LNCaP clone FGC (cell line): ENCODE results near the gene BTBD16.

Experiments
- DNase-seq: peaks from one replicate; pipeline ENCODE4 v3.0.0-alpha.2; 2011; ENCODE audit warnings: low read depth
- H3K4me3 ChIP-seq: 2 replicates; pipeline ENCODE4 v1.5.1; 2011; ENCODE audit warnings: mild to moderate bottlenecking, low read depth, low read length, control low read depth
- CTCF ChIP-seq: IDR thresholded peaks from 2 replicates; pipeline ENCODE4 v1.5.1; 2012; ENCODE audit warnings: mild to moderate bottlenecking; ENCODE audit not compliant: control insufficient read depth, insufficient read depth; ENCODE audit errors: extremely low read depth

BTBD16 gene

DNA sequence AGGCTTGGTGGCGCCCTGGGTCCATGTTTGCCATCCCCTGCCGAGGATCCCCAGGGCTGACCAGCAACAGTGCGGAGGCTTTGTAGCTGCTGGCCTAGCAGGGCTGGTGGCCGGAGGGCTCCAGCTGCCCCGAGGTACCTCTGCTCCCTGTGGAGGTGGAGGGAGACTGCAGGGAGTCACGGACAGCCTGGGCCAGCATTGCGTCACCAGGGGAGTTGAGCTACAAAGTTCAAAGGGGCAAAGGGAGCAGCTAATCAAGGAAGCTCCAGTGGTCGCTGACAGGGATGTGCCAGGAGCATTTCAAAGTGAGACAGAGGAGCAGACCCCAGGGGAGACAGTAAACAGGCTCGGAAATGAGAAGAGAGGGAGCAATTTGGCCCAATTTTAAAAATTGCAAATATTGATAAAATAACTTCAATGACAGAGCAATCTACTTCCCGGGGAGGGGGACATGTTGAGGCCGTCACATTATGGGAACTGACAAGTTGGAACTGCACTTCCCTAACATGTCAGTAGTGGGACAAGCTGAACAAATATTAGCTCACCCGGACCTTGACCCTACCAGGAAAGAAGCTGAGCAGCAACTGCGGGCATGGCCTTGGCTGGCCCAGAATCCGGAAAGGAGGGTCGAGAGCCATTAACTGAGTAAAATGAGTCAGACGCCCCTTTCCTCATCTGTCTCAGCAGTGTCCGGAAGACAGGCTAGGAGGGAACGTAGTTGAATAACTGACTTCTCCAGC is 39.4 kb downstream of the BTBD16 start:
- 0 out of 2 replicates have a peak, but pooled peaks have one; percentile 13 for TF ChIP-seq CTCF
- no peak overlapping the region for H3K4me3 ChIP-seq
- peak; percentile 10 for DNase-seq

DNA sequence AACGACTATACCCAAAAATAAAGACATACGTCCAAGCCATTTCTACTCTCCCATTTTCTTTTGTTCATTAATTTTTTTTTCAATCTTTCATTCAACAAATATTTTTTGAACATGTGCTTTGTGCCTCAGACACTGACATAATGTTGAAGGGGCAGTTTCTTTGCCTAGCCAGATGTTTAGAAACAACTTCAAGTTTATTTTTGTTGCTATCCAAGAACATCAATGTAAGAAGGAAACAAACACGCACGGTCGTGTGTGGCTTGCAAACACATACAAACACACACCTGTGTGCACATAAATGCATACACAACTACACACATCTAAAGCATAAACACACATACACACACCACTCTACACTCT is 39.9 kb downstream of the BTBD16 start:
- no peak for DNase-seq
- TF ChIP-seq CTCF, result no peak
- no peak overlapping the region for H3K4me3 ChIP-seq

- no peak for DNase-seq
- no peak for TF ChIP-seq CTCF
- no peak overlapping the region for H3K4me3 ChIP-seq
These were observed 40.6 kb downstream of the BTBD16 start for GRCh38 chr10:122311716-122312115.

DNA sequence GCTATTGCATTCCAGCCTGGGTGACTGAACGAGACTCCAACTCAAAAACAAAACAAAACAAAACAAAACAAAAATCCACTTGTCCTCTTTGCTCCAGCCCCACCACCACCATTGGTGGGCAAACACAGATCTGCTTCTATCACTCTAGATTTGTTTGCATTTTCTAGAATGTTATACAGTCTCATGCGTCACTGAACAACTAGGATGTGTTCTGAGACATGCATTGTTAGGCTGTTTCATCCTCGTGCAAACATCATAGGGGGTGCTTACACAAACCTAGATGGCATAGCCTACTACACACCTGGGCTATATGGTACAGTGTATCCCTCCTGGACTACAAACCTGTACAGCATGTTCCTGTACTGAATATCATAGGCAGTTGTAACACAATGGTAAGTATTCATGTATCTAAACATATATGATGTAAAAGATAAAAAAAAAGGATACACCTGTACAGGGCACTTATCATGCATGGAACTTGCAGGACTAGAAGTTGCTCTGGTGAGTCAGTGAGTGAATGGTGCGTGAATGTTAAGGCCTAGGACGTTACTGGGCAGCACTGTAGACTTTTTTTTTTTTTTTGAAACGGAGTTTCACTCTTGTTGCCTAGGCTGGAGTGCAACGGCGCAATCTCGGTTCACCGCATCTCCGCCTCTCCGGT is 45.3 kb downstream of the BTBD16 start:
- no peak for TF ChIP-seq CTCF
- no peak for DNase-seq
- no peak overlapping the region for H3K4me3 ChIP-seq

GRCh38 chr10:122321960-122322359 is 50.9 kb downstream of the BTBD16 start:
- TF ChIP-seq CTCF, result no peak

GRCh38 chr10:122323189-122323588 is 52.1 kb downstream of the BTBD16 start:
- TF ChIP-seq CTCF, result no peak
- no peak overlapping the region for H3K4me3 ChIP-seq
- DNase-seq, result no peak

More at GRCh38 chr10:122321960-122322359, 50.9 kb downstream of the BTBD16 start:
- no peak overlapping the region for H3K4me3 ChIP-seq
- DNase-seq, result no peak
